Body of pancreas (tissue), 4 donors: ENCODE measurements around the gene KIF21A.

ENCODE experiments used
- CTCF ChIP-seq, 7 experiments: fragments of 450-650 bp in 4 of 7; fragments of 200-600 bp in 3 of 7; sonication (generic) in 3 of 7; IDR thresholded peaks; one replicate each; pipeline ENCODE4 v1.5.1; 2016 to 2019; ENCODE audit warnings: antibody characterized with exemption in 7 of 7
- POLR2A ChIP-seq, 3 donors: fragments of 450-650 bp; IDR thresholded peaks; one replicate each; pipeline ENCODE4 v1.6.1; 2016; ENCODE audit warnings: antibody characterized with exemption in 3 of 3, mild to moderate bottlenecking in 2 of 3

- TF ChIP-seq CTCF (IDR thresholded peaks at IDR 0.05) (no peak), POLR2A (IDR thresholded peaks at IDR 0.05) (no peak)
Observed at GRCh38 chr12:39372929-39373328, 70.0 kb downstream of the KIF21A start.
